ENCODE results near the gene GPD1.
A peak's percentile ranks its signal among the peaks of the same experiment; 100 is the strongest.

Gene GPD1

GRCh38 chr12:50088577-50089335, 15.1 kb upstream of the GPD1 start:
- TF ChIP-seq, protein P1, sequence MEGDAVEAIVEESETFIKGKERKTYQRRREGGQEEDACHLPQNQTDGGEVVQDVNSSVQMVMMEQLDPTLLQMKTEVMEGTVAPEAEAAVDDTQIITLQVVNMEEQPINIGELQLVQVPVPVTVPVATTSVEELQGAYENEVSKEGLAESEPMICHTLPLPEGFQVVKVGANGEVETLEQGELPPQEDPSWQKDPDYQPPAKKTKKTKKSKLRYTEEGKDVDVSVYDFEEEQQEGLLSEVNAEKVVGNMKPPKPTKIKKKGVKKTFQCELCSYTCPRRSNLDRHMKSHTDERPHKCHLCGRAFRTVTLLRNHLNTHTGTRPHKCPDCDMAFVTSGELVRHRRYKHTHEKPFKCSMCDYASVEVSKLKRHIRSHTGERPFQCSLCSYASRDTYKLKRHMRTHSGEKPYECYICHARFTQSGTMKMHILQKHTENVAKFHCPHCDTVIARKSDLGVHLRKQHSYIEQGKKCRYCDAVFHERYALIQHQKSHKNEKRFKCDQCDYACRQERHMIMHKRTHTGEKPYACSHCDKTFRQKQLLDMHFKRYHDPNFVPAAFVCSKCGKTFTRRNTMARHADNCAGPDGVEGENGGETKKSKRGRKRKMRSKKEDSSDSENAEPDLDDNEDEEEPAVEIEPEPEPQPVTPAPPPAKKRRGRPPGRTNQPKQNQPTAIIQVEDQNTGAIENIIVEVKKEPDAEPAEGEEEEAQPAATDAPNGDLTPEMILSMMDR (IDR thresholded peaks at IDR 0.05; ENCODE audit: low read depth, low read length) = peak; percentile 77
- DNase-seq (ENCODE audit: extremely low read depth, low read depth) = no peak

- TF ChIP-seq, protein P1 (IDR thresholded peaks at IDR 0.05; ENCODE audit: low read depth, low read length) = no peak
- no peak for DNase-seq (ENCODE audit: extremely low read depth, low read depth)
Measured at GRCh38 chr12:50089730-50090129, 14.1 kb upstream of the GPD1 start.

DNA sequence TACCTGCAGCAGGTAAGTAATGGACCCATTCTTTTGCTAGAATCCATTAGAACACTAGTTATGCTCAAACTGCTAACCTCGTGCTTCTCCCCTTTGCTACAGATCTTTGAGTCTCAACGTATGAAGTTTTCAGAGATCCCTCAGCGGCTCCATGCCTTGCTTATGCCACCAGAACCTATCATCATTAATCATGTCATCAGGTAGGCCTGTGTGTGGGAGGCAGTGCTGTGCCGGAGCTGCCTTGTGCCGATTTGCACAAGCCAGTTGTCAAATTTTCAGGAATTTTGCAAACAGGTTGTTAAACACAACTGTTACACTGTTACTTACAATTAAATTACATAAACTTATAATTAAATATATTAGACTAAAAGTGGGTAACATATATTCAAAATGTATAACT, 13.4 kb upstream of the GPD1 start:
- DNase-seq (ENCODE audit: extremely low read depth, low read depth) = no peak
- TF ChIP-seq, protein P1 (IDR thresholded peaks at IDR 0.05; ENCODE audit: low read depth, low read length) = no peak

GRCh38 chr12:50097952-50098351, 5.9 kb upstream of the GPD1 start:
- no peak for DNase-seq (ENCODE audit: extremely low read depth, low read depth)
- TF ChIP-seq, protein P1 (IDR thresholded peaks at IDR 0.05; ENCODE audit: low read depth, low read length) = no peak

DNA sequence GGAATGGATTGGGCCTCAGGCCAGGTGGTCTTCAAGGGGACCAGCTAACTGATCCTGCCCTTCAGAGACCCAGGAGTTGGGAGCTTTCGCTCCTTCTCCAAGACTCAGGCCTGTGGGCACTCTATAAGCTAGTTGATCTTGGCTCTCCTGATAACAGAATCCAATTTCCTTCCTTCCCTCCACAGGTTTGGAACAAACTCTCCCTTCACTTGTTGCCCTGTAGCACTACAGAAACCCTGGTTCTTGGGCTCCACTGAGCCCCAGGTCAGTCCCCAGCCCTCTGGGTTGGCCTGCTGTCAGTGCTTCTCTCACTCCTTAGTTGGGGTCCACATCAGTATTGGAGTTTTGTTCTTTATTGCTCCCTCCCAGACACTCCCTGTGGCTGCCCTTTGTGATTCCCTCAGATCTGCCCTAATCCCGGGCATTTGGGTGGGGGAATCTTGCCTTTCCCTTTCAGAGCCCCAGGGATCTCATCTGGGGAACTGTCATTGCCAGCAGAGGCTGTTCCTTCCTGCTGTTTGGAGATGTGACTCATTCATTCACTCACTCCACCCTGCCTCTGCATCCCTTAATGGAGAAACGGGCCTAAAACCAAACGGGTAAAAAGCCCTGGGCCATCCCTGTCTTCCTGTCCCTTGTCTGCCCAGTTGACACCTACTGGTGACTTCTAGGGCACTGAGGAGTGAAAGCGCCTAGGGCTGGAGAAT, 4.4 kb upstream of the GPD1 start:
- no peak for DNase-seq (ENCODE audit: extremely low read depth, low read depth)
- TF ChIP-seq, protein P1 (IDR thresholded peaks at IDR 0.05; ENCODE audit: low read depth, low read length) = no peak

- DNase-seq (ENCODE audit: extremely low read depth, low read depth) = no peak
- TF ChIP-seq, protein P1 (IDR thresholded peaks at IDR 0.05; ENCODE audit: low read depth, low read length) = no peak
Measured at GRCh38 chr12:50100561-50100960, 3.2 kb upstream of the GPD1 start.

GRCh38 chr12:50101663-50102062, 2.1 kb upstream of the GPD1 start:
- no peak for DNase-seq (ENCODE audit: extremely low read depth, low read depth)
- TF ChIP-seq, protein P1 (IDR thresholded peaks at IDR 0.05; ENCODE audit: low read depth, low read length) = peak; percentile 54

All from AG09319 (cell line).